ENCODE data around the gene MFNG. TPM values are rescaled to one million over a fixed set of nuclear protein-coding genes. Genes with fewer than 3 reads are reported as not detected.

The MFNG gene
- total RNA-seq, 2 donors from 2014 or later, result 4.4 to 7.3 TPM

GRCh38 chr22:37425800-37426705 is 60.1 kb downstream of the MFNG start:
- Histone ChIP-seq H3K9me3 (no peaks in the 10 kb centered on the region), H3K4me1 (replicated peaks) (no peaks in the 10 kb centered on the region), H3K4me3 (peak overlapping the region; percentile 34 to 47), H3K36me3 (no peaks in the 10 kb centered on the region), H3K27ac (no peak overlapping the region), H3K27me3 (replicated peaks; ENCODE audit: insufficient read depth) (no peaks in the 10 kb centered on the region)
- WGBS, result 20% methylated on average over 35 of the region's 43 CpGs
- no peak for TF ChIP-seq POLR2AphosphoS5 (IDR thresholded peaks at IDR 0.05)
- TF ChIP-seq POLR2A (IDR thresholded peaks at IDR 0.05), result no peak
- TF ChIP-seq CTCF (IDR thresholded peaks at IDR 0.05), result no peak
- DNase-seq (ENCODE audit: low spot score), result no peak
- intact Hi-C loops (cut with DNase I), result loop anchor here (5.0 kb wide), 1 partner anchor 109 kb away; no protein-coding TSS in a partner anchor

- Histone ChIP-seq H3K36me3 (no peaks in the 10 kb centered on the region), H3K27me3 (replicated peaks; ENCODE audit: insufficient read depth) (no peaks in the 10 kb centered on the region), H3K4me3 (no peak overlapping the region), H3K4me1 (replicated peaks) (no peaks in the 10 kb centered on the region), H3K9me3 (no peaks in the 10 kb centered on the region), H3K27ac (no peak overlapping the region)
- TF ChIP-seq POLR2AphosphoS5 (IDR thresholded peaks at IDR 0.05) (no peak), CTCF (IDR thresholded peaks at IDR 0.05) (no peak), POLR2A (IDR thresholded peaks at IDR 0.05) (no peak)
- no peak for DNase-seq (ENCODE audit: low spot score)
- WGBS, result 89% methylated on average over 11 of the region's 11 CpGs
- intact Hi-C loops (cut with DNase I), result loop anchor here (5.0 kb wide), 1 partner anchor 108 kb away; no protein-coding TSS in a partner anchor
These were observed 60.8 kb downstream of the MFNG start for GRCh38 chr22:37425369-37425768.

- intact Hi-C loops (cut with DNase I), result no loop called here
- DNase-seq (ENCODE audit: low spot score), result no peak
- Histone ChIP-seq H3K4me3 (no peak overlapping the region), H3K27ac (no peak overlapping the region), H3K36me3 (no peaks in the 10 kb centered on the region), H3K27me3 (replicated peaks; ENCODE audit: insufficient read depth) (no peaks in the 10 kb centered on the region), H3K4me1 (replicated peaks) (no peaks in the 10 kb centered on the region), H3K9me3 (no peaks in the 10 kb centered on the region)
- TF ChIP-seq POLR2AphosphoS5 (IDR thresholded peaks at IDR 0.05), result no peak
- no peak for TF ChIP-seq POLR2A (IDR thresholded peaks at IDR 0.05)
- no peak for TF ChIP-seq CTCF (IDR thresholded peaks at IDR 0.05)
- 95% methylated on average over 8 of the region's 8 CpGs for WGBS
These were observed 62.9 kb downstream of the MFNG start for GRCh38 chr22:37423283-37423682.

GRCh38 chr22:37421468-37421877 is 64.7 kb downstream of the MFNG start:
- H3K27me3 ChIP-seq (replicated peaks; ENCODE audit: insufficient read depth), result no peaks in the 10 kb centered on the region
- WGBS, result 80% methylated on average over 9 of the region's 9 CpGs
- H3K4me1 ChIP-seq (replicated peaks), result no peaks in the 10 kb centered on the region

More at GRCh38 chr22:37421468-37421877, 64.7 kb downstream of the MFNG start:
- H3K9me3 ChIP-seq, result no peaks in the 10 kb centered on the region
- intact Hi-C loops (cut with DNase I), result no loop called here
- no peak for DNase-seq (ENCODE audit: low spot score)
- H3K27ac ChIP-seq, result no peak overlapping the region
- H3K4me3 ChIP-seq, result no peak overlapping the region
- TF ChIP-seq CTCF (IDR thresholded peaks at IDR 0.05) (no peak), POLR2AphosphoS5 (IDR thresholded peaks at IDR 0.05) (no peak), POLR2A (IDR thresholded peaks at IDR 0.05) (no peak)
- H3K36me3 ChIP-seq, result no peaks in the 10 kb centered on the region

Data from prostate gland (tissue), 2 donors.